Left forelimb (tissue), 1 donor: Measurements from ENCODE around the gene PTPRT.

Experiments
- DNase-seq: peaks from one replicate; pipeline ENCODE4 v3.0.0-alpha.2; 2018; ENCODE audit warnings: low spot score

Gene PTPRT

DNA sequence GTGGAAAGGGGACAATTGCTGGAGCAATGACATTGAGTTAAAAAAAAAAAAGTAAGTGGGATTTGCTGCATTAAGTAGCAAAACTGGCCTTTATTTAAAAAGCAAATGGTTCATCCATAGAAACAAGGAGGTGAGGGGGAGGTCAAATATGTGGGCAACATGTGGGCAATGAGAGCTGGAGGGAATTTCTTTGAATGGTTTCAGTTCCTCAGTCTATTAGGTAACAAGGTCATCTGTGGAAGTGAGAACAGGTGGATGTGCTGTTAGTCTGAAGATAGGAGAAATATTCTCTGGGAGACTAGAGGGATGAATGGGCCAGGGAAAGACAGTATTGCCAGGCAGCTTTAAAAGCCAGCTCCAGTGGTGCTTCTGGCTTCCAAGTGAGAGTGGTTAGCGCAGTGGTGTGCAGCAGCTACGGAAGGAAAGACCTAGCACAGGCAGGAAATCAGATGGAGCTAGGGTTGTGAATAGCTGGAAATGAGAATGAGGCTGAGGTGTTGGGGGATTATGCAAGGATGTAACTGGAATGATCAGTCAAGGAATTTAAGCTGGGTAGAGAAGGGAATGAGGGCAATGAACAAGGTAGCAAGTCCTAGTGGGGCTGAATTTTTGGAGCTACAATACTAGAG lies 727.6 kb downstream of the PTPRT start:
- no peak for DNase-seq

DNA sequence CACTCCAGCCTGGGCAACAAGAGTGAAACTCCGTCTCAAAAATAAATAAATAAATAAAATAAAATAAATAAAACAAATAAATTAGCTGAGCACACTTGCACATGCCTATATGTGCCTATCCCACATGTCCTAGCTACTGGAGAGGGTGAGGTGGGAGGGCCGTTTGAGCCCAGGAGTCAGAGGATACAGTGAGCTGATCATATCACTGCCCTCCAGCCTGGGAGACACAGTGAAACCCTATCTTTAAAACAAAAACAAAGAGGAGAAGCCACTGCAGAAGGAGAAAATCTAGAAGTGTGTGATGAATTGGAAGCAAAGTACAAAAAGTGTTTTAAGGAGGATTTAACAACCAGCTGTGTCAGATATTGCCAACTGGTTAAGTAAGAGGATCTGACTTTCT lies 728.4 kb downstream of the PTPRT start:
- DNase-seq: no peak

DNA sequence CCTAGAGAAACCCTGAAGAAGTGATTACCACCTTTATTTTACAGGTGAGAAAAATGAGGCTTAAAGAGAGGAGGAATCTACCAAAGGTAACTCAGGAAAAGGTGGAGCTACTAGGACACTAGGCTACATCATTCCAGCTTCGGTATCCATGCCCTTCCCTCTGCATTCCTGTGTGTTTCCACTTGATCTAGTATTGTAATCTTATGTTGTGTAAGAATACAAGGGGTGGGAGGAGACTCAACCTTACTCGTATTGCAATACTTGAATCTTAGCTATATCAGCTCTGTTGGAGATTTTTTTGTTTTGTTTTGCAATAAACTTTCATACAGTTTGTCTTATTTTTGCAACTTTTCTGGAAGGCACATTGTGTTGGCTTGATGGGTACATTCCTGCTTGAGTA lies 742.4 kb downstream of the PTPRT start:
- DNase-seq: no peak

DNA sequence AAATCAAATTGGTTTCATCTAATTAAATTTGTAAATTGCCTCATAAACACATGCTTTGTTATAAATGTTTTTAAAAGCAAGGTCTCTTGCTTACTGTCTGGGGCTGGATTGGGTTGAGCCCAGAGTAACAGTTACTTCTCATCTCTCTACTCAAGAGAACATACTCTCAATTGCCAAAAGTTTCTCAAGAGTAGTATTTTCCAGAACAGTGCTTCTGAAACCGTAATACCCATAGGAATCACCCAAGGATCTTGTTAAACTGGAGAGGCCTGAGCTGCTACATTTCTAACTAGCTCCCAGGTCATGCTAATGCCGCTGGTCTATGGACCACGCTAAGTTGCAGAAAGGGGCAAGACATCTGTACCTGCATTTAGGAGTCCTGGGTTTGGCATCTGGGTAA lies 744.9 kb downstream of the PTPRT start:
- no peak for DNase-seq

- no peak for DNase-seq
Measured at GRCh38 chr20:42443200-42443599, 746.5 kb downstream of the PTPRT start.

DNA sequence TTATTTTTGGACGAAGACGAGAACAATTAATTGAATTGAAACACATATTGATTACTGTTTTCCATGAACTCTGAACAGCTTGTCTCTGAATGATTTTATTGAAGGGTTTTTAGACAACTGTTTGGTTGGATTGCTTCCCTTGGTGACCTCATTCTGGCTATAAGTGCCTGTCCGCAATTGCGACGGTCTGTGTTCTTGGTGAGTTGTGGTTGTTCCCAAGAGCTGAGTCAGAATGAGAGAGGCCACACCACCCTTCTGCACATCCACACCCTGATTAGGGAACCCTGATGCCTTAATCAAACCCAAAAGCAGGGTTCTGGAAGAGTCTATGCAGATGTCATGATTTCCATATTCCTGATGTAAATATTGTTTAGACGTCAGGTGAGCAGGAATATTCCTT lies 747.0 kb downstream of the PTPRT start:
- DNase-seq: no peak

GRCh38 chr20:42441864-42442331 lies 747.8 kb downstream of the PTPRT start:
- no peak for DNase-seq

- no peak for DNase-seq
Measured at GRCh38 chr20:42441196-42441863, 748.4 kb downstream of the PTPRT start.

- no peak for DNase-seq
Measured at GRCh38 chr20:42435230-42435629, 754.5 kb downstream of the PTPRT start.

GRCh38 chr20:42432496-42433334 lies 757.0 kb downstream of the PTPRT start:
- DNase-seq: no peak

DNA sequence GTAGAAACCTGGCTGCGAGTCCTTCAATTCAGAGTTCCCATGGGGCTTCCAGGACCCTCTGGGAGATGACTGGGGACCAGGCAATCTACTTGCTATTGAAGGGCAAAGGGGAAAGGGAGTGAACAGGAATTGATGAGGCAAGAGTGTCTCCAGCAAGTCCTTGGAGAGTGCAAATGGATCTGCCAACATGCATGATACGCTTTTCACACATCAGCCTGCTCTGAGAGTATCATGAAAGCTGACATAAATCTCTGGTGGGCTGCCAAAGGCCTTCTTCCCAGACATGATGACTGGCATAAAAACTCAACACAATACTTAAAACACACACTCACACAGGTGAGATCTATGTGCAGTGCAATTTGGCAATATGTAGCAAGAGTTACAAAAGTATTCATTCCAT lies 759.1 kb downstream of the PTPRT start:
- no peak for DNase-seq

GRCh38 chr20:42429761-42430458 lies 759.8 kb downstream of the PTPRT start:
- DNase-seq: no peak

DNA sequence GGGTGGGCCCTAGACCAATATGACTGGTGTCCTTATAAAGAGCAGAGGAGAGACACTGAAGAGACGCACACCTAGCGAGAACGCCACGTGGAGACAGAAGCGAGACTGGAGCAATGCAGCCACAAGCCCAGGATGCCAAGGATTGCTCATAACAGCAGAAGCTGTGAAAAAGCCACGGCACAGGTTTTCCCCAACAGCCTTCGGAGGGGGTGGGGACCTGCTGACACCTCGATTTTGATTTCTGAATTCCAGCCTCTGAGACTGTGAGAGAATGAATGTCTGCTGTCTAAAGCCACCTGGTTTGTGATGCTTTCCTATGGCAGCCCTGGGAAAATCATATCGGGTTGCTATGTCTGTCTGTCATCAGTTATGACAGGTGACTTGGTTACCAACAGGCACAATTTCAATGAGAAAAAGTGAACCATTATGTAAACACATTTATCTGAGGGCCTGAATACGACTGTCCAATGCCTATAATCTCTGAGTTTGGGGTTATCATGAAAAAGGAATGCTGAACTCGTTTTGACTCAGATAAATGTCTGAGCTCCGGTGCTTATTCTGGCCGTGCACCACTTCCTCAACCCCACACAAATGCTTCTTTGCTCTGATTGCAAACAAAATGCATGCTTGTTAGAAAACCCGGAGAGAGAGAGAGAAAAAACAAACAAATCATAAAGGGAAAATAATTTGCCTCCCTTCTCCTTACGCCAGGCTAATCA lies 769.7 kb downstream of the PTPRT start:
- no peak for DNase-seq

- no peak for DNase-seq
Measured at GRCh38 chr20:42406826-42407225, 782.9 kb downstream of the PTPRT start.

- DNase-seq: no peak
Measured at GRCh38 chr20:42402455-42402854, 787.3 kb downstream of the PTPRT start.

DNA sequence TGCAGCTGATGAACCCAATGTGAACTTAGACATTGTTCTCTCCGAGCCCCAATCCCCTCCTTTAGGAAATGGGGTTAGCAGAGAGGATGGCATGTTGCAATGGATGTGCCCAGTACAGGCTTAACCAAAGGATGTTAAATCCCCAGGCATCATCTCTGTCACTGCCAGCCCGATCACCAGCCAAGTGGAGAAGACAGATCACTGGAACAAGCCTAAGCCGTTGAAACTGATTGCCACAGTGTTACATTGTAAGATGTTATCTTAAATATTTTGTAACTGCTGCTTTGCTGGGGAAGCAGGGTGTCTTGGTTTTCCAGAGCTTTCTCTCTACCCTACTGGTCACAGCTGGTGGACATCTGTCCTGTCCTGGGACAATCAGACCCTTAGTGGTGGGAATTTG lies 788.1 kb downstream of the PTPRT start:
- DNase-seq: no peak

DNA sequence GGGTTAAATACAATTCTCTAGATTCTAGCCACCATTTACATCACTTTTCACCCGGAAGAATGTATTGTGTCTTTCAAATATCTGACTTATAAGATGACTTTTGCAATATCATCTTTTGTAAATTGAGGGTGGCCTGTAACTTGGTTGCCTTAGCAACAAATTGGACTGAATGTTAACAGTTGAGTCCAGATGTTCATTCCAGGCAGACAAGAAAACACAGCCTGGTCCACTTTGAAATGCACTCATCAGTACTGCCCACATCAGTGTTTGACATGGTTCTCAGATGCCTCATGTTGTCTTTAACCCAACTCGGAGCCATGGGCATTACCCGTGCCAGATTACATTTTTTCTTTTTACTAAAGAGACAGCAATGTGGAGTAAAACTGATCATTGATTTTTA lies 789.9 kb downstream of the PTPRT start:
- DNase-seq: no peak

- DNase-seq: no peak
Measured at GRCh38 chr20:42392442-42392841, 797.3 kb downstream of the PTPRT start.

DNA sequence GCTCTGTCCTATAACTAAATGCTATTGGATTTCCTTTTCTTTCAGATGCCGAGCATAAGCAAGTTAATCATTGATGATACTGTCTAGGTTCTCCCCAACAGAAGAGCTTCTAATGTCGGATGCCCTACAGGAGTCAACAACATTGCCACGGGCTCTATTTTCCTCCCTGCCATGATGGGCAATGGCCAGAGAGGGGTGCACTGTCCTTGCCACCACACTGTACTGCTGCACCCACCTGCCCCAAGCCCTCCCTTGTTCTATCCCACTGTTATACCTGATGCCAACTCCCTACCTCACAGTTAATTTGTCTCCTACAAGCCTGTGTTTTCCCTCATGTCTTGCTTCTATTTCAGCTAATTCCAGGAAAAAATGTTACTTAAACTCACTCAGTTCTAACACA lies 797.9 kb downstream of the PTPRT start:
- no peak for DNase-seq

DNA sequence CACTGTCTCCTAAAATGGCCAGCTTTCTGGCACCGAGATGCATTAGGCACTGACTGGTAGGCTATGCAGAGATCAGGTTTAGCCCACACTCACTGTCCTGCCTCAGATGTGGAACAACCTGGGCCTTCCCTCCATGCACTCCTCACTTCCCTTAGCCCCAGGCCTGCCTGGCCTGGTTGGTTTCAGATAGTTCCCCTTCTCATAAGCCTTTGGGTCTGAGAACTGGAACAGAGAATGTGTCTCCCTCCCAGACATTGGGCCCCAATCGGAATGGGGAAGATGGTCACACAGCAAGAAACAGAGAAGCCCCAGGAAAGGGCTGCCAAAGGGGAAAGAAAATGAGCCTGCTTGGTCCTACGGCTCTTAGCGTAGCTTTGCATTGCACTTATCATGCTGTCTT lies 809.4 kb downstream of the PTPRT start:
- DNase-seq: no peak

DNA sequence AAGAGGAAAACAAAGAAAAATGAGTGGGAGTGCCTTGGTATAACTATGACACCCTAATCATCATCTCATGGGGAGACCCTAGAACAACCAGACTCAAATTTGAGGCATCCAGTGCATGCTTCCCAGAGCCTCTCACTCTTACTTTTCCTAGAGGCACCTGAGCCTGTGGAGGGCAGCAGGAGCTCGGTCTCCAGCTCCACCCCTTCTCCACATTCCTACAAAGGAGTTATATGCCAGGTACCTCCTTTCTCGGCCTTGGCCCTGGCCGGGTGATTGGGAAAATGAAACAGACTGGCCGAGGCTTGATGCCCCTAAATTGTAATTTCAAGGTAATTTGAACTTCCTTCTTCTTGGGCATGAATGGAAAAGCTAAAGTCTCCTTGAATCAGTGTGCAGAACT lies 810.3 kb downstream of the PTPRT start:
- no peak for DNase-seq

- no peak for DNase-seq
Measured at GRCh38 chr20:42378826-42379225, 810.9 kb downstream of the PTPRT start.
